Measurements from ENCODE around the gene RNH1.

The RNH1 gene

DNA sequence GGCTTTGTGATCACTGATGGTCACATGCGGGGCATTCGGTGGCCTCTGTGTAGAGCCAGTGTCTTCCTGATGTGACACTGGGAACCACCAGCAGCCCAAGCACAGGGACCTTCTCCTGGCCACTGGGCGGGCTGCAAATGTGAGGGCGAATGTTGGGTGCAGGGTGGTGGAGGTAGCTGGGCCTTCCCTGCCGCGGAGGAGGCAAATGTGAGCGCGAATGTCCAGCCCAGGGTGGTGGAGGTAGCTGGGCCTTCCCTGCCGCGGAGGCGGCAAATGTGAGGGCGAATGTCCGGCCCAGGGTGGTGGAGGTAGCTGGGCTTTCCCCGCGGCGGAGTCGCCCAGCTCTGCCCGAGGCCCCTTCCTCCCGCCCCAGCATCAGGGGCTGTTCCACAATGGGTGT lies 33.6 kb downstream of the RNH1 start:
- no peak for TF ChIP-seq EZH2 (IDR thresholded peaks at IDR 0.05; ENCODE audit: borderline replicate concordance, low read depth, low read length, severe bottlenecking)
- TF ChIP-seq, protein P1, sequence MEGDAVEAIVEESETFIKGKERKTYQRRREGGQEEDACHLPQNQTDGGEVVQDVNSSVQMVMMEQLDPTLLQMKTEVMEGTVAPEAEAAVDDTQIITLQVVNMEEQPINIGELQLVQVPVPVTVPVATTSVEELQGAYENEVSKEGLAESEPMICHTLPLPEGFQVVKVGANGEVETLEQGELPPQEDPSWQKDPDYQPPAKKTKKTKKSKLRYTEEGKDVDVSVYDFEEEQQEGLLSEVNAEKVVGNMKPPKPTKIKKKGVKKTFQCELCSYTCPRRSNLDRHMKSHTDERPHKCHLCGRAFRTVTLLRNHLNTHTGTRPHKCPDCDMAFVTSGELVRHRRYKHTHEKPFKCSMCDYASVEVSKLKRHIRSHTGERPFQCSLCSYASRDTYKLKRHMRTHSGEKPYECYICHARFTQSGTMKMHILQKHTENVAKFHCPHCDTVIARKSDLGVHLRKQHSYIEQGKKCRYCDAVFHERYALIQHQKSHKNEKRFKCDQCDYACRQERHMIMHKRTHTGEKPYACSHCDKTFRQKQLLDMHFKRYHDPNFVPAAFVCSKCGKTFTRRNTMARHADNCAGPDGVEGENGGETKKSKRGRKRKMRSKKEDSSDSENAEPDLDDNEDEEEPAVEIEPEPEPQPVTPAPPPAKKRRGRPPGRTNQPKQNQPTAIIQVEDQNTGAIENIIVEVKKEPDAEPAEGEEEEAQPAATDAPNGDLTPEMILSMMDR (IDR thresholded peaks at IDR 0.05; ENCODE audit: borderline replicate concordance, extremely low read depth, low read length, poor library complexity, severe bottlenecking), result no peak
- H3K4me3 ChIP-seq (ENCODE audit: low read depth in 1 of 2, low read length in 2 of 2), result no peak overlapping the region
- peaks cover 10% of the 10 kb centered on the region for H3K36me3 ChIP-seq (ENCODE audit: insufficient read depth, low read length)
- H3K27me3 ChIP-seq (ENCODE audit: insufficient read depth, low read length, poor library complexity), result no peaks in the 10 kb centered on the region
- no peaks in the 10 kb centered on the region for H3K4me1 ChIP-seq (ENCODE audit: insufficient read depth, low read length)
- no peak overlapping the region for H3K27ac ChIP-seq (ENCODE audit: low read length)
- DNase-seq (no peak), ATAC-seq (ENCODE audit: insufficient read depth, low read depth) (no peak)
- no peaks in the 10 kb centered on the region for H3K9me3 ChIP-seq (ENCODE audit: insufficient read depth, low read length, severe bottlenecking)
- peaks cover 36% of the 10 kb centered on the region for H4K20me1 ChIP-seq (ENCODE audit: insufficient read depth, low read length)
- no peak overlapping the region for H3K4me2 ChIP-seq (ENCODE audit: insufficient read depth, low read length)
- no peak overlapping the region for H2AFZ ChIP-seq (ENCODE audit: low read depth, low read length)
- H3K9ac ChIP-seq (ENCODE audit: low read depth, low read length), result no peak overlapping the region
- H3K79me2 ChIP-seq (ENCODE audit: insufficient read depth, low read length), result peaks cover 20% of the 10 kb centered on the region

DNA sequence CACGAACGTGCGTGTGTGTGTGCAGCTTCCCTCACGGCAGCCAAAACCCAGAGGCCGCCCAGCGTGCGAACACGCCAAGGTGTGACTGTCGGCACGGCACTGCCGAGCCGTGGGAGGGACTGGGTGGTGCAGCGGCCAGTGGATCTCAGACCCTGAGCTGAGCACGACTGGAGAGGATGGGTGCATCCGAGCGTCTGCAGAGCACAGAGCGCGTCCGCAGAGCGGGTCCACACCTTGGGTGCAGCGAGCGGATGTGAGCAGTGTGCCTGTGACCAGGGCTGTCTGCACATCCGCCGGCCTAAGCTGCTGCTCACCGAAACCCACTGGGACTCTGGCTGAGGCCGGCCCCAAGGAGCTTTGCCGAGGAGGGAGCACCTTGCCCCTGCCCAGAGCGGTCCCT lies 34.2 kb downstream of the RNH1 start:
- Histone ChIP-seq H2AFZ (ENCODE audit: low read depth, low read length) (no peak overlapping the region), H3K4me2 (ENCODE audit: insufficient read depth, low read length) (no peak overlapping the region), H3K36me3 (ENCODE audit: insufficient read depth, low read length) (peaks cover 10% of the 10 kb centered on the region), H3K27ac (ENCODE audit: low read length) (no peak overlapping the region), H3K9me3 (ENCODE audit: insufficient read depth, low read length, severe bottlenecking) (no peaks in the 10 kb centered on the region), H3K79me2 (ENCODE audit: insufficient read depth, low read length) (peaks cover 19% of the 10 kb centered on the region), H3K4me3 (ENCODE audit: low read depth in 1 of 2, low read length in 2 of 2) (no peak overlapping the region), H3K4me1 (ENCODE audit: insufficient read depth, low read length) (no peaks in the 10 kb centered on the region), H4K20me1 (ENCODE audit: insufficient read depth, low read length) (peaks cover 36% of the 10 kb centered on the region), H3K27me3 (ENCODE audit: insufficient read depth, low read length, poor library complexity) (no peaks in the 10 kb centered on the region), H3K9ac (ENCODE audit: low read depth, low read length) (no peak overlapping the region)
- ATAC-seq (ENCODE audit: insufficient read depth, low read depth) (no peak), DNase-seq (no peak)
- no peak for TF ChIP-seq EZH2 (IDR thresholded peaks at IDR 0.05; ENCODE audit: borderline replicate concordance, low read depth, low read length, severe bottlenecking)
- TF ChIP-seq, protein P1 (IDR thresholded peaks at IDR 0.05; ENCODE audit: borderline replicate concordance, extremely low read depth, low read length, poor library complexity, severe bottlenecking), result no peak

- Histone ChIP-seq H3K4me1 (ENCODE audit: insufficient read depth, low read length) (no peaks in the 10 kb centered on the region), H3K9ac (ENCODE audit: low read depth, low read length) (no peak overlapping the region), H3K9me3 (ENCODE audit: insufficient read depth, low read length, severe bottlenecking) (no peaks in the 10 kb centered on the region), H3K27me3 (ENCODE audit: insufficient read depth, low read length, poor library complexity) (no peaks in the 10 kb centered on the region), H3K4me3 (ENCODE audit: low read depth in 1 of 2, low read length in 2 of 2) (no peak overlapping the region), H3K36me3 (ENCODE audit: insufficient read depth, low read length) (peaks cover 10% of the 10 kb centered on the region), H4K20me1 (ENCODE audit: insufficient read depth, low read length) (peaks cover 32% of the 10 kb centered on the region), H3K27ac (ENCODE audit: low read length) (no peak overlapping the region), H2AFZ (ENCODE audit: low read depth, low read length) (no peak overlapping the region), H3K79me2 (ENCODE audit: insufficient read depth, low read length) (peaks cover 14% of the 10 kb centered on the region), H3K4me2 (ENCODE audit: insufficient read depth, low read length) (no peak overlapping the region)
- ATAC-seq (ENCODE audit: insufficient read depth, low read depth) (no peak), DNase-seq (no peak)
- no peak for TF ChIP-seq EZH2 (IDR thresholded peaks at IDR 0.05; ENCODE audit: borderline replicate concordance, low read depth, low read length, severe bottlenecking)
- TF ChIP-seq, protein P1 (IDR thresholded peaks at IDR 0.05; ENCODE audit: borderline replicate concordance, extremely low read depth, low read length, poor library complexity, severe bottlenecking), result no peak
Observed at GRCh38 chr11:472272-472671, 34.8 kb downstream of the RNH1 start.

Data from DND-41 (cell line).